ENCODE data around the gene SYNJ2.

Gene SYNJ2

DNA sequence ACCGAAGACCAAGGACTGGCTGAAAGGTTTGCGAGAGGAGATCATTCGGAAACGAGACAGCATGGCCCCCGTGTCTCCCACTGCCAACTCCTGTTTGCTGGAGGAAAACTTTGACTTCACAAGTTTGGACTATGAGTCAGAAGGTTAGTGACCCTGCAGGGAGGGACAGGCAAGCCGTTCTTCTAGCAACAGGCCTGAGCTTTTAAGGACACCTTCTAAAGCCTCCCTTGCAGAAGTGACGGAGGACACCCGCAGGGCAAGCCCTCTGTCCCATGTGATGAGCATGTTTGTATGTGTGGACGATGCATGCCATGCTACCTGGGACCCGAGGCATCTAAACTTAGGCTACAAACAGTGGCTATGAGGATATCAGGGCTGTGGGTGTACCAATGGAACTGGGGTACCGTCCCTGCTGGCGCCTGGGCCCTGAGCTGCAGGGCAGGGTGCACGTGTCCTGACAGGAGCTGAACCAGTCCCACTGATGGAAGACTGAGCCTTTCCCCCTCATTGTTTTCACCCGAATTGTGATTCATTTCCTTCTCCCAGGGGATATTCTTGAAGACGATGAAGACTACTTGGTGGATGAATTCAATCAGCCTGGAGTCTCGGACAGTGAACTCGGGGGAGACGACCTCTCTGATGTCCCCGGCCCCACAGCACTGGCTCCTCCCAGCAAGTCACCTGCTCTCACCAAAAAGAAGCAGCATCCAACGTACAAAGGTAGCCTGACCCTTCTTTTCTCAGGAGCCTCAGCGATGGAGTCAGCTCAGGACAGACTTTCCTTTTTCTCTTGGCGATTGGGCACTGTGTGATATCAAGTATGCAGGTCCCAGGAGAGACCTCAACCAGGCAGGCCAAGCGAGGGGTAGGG, 102.0 kb downstream of the SYNJ2 start:
- TF ChIP-seq ZNF274 (IDR thresholded peaks at IDR 0.05; ENCODE audit: low read depth, low read length), result no peak
- H3K4me3 ChIP-seq (ENCODE audit: low read length), result no peak overlapping the region

DNA sequence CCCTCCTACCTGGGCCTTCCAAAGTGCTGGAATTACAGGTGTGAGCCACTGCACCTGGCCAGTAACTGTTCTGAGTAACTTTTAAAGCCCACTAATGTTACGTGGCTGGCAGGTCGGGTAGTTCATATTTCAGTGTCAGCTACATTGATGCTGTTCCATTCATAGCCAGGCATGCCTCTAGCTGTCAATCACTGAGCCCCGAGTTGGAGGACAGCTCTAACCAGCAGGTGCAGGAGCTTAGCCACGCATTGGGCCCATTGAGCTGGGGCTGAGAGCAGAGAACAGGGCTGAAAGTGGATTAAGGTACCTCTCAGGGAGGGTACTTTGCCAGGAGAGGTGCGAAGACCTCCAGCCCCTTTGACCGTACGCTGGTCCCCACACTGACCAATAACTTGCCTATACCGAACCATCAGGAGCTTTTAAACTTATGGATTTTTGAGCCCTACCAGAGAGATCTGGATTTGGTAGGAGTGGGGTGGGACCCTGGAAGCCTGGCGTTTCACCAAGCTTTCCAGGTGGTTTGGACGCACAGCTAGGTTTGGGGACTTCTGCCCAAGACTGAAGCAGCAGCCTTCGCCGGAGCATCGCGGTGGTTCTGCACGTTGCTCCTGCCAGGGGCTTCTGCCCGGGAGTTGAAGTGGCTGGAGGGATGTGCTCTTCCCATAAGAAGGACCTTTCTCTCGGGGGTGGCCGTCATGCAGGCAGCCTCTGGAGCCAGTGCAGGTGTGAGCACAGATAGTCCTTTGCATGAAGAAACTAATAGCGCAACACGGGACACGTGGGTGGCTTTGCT, 103.8 kb downstream of the SYNJ2 start:
- no peak for TF ChIP-seq ZNF274 (IDR thresholded peaks at IDR 0.05; ENCODE audit: low read depth, low read length)
- H3K4me3 ChIP-seq (ENCODE audit: low read length), result no peak overlapping the region

DNA sequence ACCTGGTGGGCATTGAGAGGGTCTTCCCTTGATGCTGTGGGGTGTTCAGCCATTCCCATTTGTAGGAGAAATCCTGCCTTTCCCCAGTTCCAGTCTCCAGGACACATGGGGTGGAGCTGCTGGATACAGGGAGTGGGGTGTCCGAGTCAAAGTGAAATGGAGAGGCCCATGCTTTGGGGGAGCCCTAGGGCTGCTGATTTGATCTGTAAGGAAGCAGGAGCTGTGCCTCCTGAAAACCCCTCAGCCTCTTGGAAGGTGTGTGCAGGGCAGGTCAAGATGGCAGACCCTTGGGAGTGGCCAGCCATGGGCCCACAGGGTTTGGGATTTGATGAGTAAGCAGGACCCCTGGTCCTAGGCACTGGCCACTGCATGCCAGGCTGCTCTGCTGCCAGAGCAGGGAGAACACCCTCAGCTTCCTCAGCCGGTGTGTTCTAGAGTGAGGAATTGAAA, 104.4 kb downstream of the SYNJ2 start:
- no peak for TF ChIP-seq ZNF274 (IDR thresholded peaks at IDR 0.05; ENCODE audit: low read depth, low read length)
- no peak overlapping the region for H3K4me3 ChIP-seq (ENCODE audit: low read length)

DNA sequence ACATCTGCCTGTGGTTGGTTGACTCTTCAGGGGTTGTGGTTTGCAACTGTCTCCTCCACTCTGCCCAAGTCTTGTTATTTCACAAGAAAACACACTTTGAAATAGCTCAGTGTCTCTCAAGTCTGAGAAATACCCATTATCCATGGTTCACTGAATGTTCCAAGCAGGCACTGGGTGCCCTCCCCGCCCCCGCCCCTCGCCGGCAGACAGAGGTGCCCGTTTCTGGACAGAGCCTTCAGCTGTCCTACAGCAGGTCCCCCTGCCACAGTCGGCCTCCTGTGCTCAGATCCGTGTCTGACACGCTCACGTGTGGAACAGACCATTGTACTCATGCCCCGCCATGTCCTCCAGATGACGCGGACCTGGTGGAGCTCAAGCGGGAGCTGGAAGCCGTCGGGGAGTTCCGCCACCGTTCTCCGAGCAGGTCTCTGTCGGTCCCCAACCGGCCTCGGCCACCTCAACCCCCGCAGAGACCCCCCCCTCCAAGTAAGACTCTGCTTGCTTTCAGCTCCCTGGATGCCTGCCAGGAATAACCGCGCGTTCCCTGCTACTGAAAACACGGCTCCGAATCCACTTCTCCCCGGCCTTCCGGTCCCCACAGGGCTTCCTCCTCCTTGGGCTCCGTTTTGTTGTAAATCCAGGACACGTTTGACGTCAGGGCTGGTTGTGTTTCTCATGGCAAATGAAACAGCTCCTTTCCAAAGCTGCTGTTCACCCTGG, 105.0 kb downstream of the SYNJ2 start:
- H3K4me3 ChIP-seq (ENCODE audit: low read length), result no peak overlapping the region

DNA sequence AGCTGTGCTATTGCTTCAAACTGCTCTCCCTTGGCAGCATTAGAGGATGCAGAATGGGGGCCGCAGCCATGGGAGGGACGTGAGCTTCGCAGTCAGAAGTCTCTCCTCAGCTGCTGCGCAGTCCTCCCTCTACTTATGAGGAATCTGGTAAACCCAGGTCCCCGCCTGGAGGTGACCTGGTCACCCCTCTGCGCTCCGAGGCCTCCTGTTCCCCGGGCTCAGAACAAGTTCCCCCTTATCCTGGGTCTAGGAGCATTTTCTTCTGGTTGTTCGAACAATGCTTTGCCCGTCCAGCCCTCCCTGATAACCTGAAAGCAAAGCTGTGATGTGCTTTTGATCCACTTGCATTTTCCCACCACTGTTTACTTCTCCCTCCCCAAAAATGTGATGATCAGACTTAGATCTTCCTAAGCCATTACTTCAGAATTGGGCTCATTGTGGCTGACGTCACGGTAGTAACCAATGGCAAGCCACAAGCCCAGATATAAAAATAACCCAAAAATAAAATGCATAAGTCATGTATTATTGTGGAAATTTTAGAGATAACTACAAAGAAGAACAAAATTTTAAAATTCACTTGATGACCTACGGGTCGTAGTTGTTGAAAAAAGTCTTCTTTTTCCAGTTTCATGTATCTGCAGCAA, 105.7 kb downstream of the SYNJ2 start:
- TF ChIP-seq ZNF274 (IDR thresholded peaks at IDR 0.05; ENCODE audit: low read depth, low read length), result no peak
- no peak overlapping the region for H3K4me3 ChIP-seq (ENCODE audit: low read length)

More for the DNA sequence above, 105.0 kb downstream of the SYNJ2 start:
- no peak for TF ChIP-seq ZNF274 (IDR thresholded peaks at IDR 0.05; ENCODE audit: low read depth, low read length)

DNA sequence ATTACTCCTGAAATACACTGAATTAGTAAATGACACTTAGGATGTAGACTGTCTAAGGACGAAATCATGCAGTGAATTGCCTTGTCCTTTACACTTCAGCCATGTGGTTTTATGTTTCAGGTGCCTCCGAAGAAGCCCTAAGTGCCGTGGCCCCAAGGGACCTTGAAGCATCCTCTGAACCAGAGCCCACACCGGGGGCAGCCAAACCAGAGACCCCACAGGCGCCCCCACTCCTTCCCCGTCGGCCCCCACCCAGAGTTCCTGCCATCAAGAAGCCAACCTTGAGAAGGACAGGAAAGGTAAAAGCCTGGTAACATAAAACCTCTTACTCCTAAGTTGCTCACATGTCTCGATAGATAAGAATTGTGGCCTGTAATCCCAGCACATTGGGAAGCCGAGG, 111.1 kb downstream of the SYNJ2 start:
- TF ChIP-seq ZNF274 (IDR thresholded peaks at IDR 0.05; ENCODE audit: low read depth, low read length), result no peak

DNA sequence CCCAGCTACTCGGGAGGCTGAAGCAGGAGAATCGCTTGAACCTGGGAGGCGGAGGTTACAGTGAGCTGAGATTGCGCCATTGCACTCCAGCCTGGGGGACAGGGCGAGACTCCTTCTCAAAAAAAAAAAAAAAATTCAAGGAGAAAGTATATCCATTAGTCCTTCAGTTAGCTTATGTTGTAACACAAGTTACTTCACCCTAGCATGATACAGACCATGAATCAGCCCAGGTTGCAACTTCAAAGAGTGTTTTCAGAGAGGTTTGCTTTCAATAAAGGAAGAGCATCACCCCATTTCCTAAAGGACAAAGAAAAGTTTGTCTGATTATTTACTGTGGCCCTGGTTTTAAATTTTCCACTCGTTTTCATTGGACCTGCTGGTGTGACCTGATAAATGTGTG, 113.4 kb downstream of the SYNJ2 start:
- H3K4me3 ChIP-seq (ENCODE audit: low read length), result no peak overlapping the region
- TF ChIP-seq ZNF274 (IDR thresholded peaks at IDR 0.05; ENCODE audit: low read depth, low read length), result no peak

More for the DNA sequence above, 111.1 kb downstream of the SYNJ2 start:
- H3K4me3 ChIP-seq (ENCODE audit: low read length), result no peak overlapping the region

DNA sequence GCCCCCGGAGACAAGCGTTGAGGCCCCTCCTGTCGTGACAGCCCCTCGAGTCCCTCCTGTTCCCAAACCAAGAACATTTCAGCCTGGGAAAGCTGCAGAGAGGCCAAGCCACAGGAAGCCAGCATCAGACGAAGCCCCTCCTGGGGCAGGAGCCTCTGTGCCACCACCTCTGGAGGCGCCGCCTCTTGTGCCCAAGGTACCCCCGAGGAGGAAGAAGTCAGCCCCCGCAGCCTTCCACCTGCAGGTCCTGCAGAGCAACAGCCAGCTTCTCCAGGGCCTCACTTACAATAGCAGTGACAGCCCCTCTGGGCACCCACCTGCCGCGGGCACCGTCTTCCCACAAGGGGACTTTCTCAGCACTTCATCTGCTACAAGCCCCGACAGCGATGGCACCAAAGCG, 114.0 kb downstream of the SYNJ2 start:
- no peak overlapping the region for H3K4me3 ChIP-seq (ENCODE audit: low read length)
- no peak for TF ChIP-seq ZNF274 (IDR thresholded peaks at IDR 0.05; ENCODE audit: low read depth, low read length)

DNA sequence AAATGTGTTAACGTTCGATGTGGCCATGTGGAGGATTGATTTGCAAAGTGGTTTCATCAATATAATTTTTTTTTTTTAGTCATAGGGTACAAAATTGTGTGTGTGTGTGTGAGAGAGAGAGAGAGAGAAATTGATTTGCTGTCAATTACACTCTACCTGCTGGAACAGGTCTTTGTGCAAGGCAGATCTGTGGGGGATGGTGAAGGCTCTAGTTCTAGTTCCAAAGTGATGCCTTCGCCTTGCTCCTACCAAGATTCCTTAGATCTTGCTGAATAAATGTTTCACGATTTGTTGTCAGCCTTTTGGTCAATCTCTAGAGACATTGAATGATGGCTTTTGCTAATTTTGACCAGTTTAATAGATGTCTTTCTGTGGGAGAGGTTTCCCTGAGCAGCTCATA, 121.6 kb downstream of the SYNJ2 start:
- no peak overlapping the region for H3K4me3 ChIP-seq (ENCODE audit: low read length)
- no peak for TF ChIP-seq ZNF274 (IDR thresholded peaks at IDR 0.05; ENCODE audit: low read depth, low read length)

DNA sequence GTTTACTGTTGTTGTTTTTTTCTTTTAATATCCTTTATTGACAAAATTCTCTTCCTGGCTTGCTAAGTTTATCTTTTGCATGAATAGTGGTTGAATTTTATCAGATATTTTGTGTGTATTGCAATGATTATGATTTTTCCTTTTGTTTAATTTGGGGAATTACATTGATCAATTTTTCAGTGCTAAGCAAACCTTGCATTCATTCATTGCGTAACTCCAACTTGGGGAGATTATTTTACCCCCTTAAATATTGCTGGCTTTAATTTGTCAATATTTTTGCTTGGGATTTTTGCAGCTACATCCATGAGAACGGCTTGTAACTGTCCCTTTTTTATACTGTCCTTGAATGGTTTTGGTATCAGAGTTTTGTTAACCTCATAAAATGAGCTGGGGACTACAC, 123.0 kb downstream of the SYNJ2 start:
- TF ChIP-seq ZNF274 (IDR thresholded peaks at IDR 0.05; ENCODE audit: low read depth, low read length), result no peak
- no peak overlapping the region for H3K4me3 ChIP-seq (ENCODE audit: low read length)

DNA sequence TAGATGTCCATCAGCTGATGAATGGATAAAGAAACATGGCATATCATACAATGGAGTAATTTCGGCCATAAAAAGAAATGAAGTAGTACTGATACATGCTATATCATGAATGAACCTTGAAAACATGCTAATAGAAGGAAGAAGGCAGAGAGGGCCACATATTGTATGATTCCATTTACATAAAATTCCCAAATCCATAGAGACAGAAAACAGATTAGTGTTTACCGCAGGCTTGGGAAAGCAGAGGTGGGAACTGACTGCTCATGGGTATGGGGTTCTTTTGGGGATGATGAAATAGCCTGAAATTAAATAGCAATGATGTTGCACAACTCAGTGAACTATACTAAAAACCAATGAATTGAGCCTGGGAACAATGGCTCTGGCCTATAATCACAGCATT, 128.1 kb downstream of the SYNJ2 start:
- no peak overlapping the region for H3K4me3 ChIP-seq (ENCODE audit: low read length)
- no peak for TF ChIP-seq ZNF274 (IDR thresholded peaks at IDR 0.05; ENCODE audit: low read depth, low read length)

DNA sequence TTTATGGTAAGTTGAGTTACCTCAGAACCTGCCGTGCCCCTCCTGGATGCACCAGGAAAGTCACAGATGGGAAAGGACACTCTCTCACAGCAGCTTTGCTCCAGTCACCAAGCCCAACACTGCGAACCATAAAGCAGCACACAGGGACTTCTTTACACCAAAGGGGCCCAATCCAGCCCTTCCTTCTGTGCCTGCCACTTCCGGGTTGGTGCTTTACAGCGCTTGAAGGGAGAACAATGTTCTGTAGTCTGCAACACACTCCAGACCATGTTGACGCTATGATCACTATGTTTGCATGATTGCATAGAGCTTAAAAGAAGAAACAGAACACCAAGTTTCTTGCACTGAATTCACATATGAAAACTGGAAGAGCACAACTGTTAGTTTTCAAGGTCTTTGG, 129.3 kb downstream of the SYNJ2 start:
- TF ChIP-seq ZNF274 (IDR thresholded peaks at IDR 0.05; ENCODE audit: low read depth, low read length), result no peak
- no peak overlapping the region for H3K4me3 ChIP-seq (ENCODE audit: low read length)

DNA sequence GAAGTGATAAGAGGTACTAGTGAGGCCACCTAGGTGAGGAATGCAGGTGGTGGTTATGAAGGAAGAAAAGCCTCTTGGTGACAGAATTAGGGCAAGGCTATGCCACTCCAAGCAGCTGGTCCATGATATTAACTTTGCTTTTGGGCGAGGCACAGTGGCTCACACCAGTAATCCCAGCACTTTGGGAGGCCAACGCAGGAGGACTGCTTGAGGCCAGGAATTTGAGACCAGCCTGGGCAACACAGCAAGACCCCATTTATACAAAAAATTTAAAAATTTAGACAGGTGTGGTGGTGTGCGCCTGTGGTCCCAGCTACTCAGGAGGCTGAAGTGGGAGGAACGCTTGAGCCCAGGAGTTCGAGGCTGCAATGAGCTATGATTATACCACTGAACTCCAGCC, 130.3 kb downstream of the SYNJ2 start:
- TF ChIP-seq ZNF274 (IDR thresholded peaks at IDR 0.05; ENCODE audit: low read depth, low read length), result no peak
- H3K4me3 ChIP-seq (ENCODE audit: low read length), result no peak overlapping the region

DNA sequence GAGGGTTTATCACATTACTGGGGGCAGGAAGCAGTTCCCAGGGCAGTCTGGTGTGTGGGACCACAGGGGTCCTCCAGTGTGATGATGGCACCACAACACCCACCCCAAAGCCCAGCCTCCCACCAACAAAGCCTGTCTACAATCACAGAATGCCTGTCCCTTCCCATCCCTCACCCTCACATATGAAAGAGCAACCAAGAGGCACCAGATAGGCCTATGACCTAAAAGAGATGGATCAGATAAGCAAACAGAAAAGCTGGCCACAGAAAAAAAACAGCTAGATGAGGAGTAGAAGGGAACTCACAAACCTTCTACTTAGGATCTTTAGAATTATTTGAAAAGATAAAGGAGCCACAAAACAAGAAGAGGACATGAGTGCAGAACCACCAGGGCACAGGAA, 132.1 kb downstream of the SYNJ2 start:
- no peak overlapping the region for H3K4me3 ChIP-seq (ENCODE audit: low read length)

More for the DNA sequence above, 132.1 kb downstream of the SYNJ2 start:
- TF ChIP-seq ZNF274 (IDR thresholded peaks at IDR 0.05; ENCODE audit: low read depth, low read length), result no peak
